ENCODE results near the gene SAMHD1. TPM values are rescaled to one million over a fixed set of nuclear protein-coding genes. Genes with fewer than 3 reads are reported as not detected.

Gene SAMHD1
- total and polyA plus RNA-seq, 2 experiments from 2014 or later: 7.4 to 9.0 TPM

GRCh38 chr20:36855241-36855657, 96.3 kb downstream of the SAMHD1 start:
- Histone ChIP-seq H3K9me3 (ENCODE audit: low read depth) (no peaks in the 10 kb centered on the region), H3K36me3 (ENCODE audit: low read depth) (no peaks in the 10 kb centered on the region), H3F3A (ENCODE audit: insufficient read depth) (peaks cover 9% of the 10 kb centered on the region), H3K4me3 (no peak overlapping the region), H3K4me2 (ENCODE audit: unreplicated experiment) (no peak overlapping the region), H3K27ac (no peak overlapping the region), H3K9ac (no peak overlapping the region), H4K20me1 (ENCODE audit: insufficient read depth) (no peaks in the 10 kb centered on the region), H3K9me2 (ENCODE audit: insufficient read depth) (no peaks in the 10 kb centered on the region), H3K79me2 (ENCODE audit: insufficient read depth) (peaks cover 100% of the 10 kb centered on the region), H2AFZ (no peak overlapping the region), H3K4me1 (ENCODE audit: insufficient read depth) (peaks cover 53% of the 10 kb centered on the region), H3K27me3 (replicated peaks; ENCODE audit: insufficient read depth) (no peaks in the 10 kb centered on the region)
- DNase-seq: peak; percentile 54
- in situ Hi-C loops (cut with MboI): no loop called here
- no peak for TF ChIP-seq EZH2phosphoT487 (IDR thresholded peaks at IDR 0.05; ENCODE audit: insufficient read depth, low read depth)
- no peak for TF ChIP-seq EZH2 (IDR thresholded peaks at IDR 0.05; ENCODE audit: insufficient read depth, poor library complexity, severe bottlenecking)
- 66 to 67% methylated on average over 7 of the region's 7 CpGs for WGBS, 2 experiments (ENCODE audit: low coverage in 1 of 2, low lambda C conversion rate in 2 of 2, missing lambda C conversion rate in 2 of 2)

- TF ChIP-seq EZH2phosphoT487 (IDR thresholded peaks at IDR 0.05; ENCODE audit: insufficient read depth, low read depth) (no peak), EZH2 (IDR thresholded peaks at IDR 0.05; ENCODE audit: insufficient read depth, poor library complexity, severe bottlenecking) (no peak)
- Histone ChIP-seq H3K79me2 (ENCODE audit: insufficient read depth) (peaks cover 100% of the 10 kb centered on the region), H3K4me1 (ENCODE audit: insufficient read depth) (peaks cover 53% of the 10 kb centered on the region), H3F3A (ENCODE audit: insufficient read depth) (peaks cover 16% of the 10 kb centered on the region), H4K20me1 (ENCODE audit: insufficient read depth) (no peaks in the 10 kb centered on the region), H2AFZ (no peak overlapping the region), H3K9ac (no peak overlapping the region), H3K9me3 (ENCODE audit: low read depth) (no peaks in the 10 kb centered on the region), H3K9me2 (ENCODE audit: insufficient read depth) (no peaks in the 10 kb centered on the region), H3K27ac (no peak overlapping the region), H3K4me3 (no peak overlapping the region), H3K4me2 (ENCODE audit: unreplicated experiment) (peak overlapping the region; percentile 9), H3K27me3 (replicated peaks; ENCODE audit: insufficient read depth) (no peaks in the 10 kb centered on the region), H3K36me3 (ENCODE audit: low read depth) (no peaks in the 10 kb centered on the region)
- DNase-seq: peak; percentile 65
- in situ Hi-C loops (cut with MboI): no loop called here
- 70 to 80% methylated on average over 15 to 21 of the region's 21 CpGs for WGBS, 2 experiments (ENCODE audit: low coverage in 1 of 2, low lambda C conversion rate in 2 of 2, missing lambda C conversion rate in 2 of 2)
These were observed 96.9 kb downstream of the SAMHD1 start for GRCh38 chr20:36854348-36855240.

- Histone ChIP-seq H4K20me1 (ENCODE audit: insufficient read depth) (no peaks in the 10 kb centered on the region), H3K4me2 (ENCODE audit: unreplicated experiment) (peak overlapping the region; percentile 34), H3K27me3 (replicated peaks; ENCODE audit: insufficient read depth) (no peaks in the 10 kb centered on the region), H3K4me1 (ENCODE audit: insufficient read depth) (peaks cover 63% of the 10 kb centered on the region), H3K9me2 (ENCODE audit: insufficient read depth) (no peaks in the 10 kb centered on the region), H3K27ac (peak overlapping the region; percentile 27; the same call in 1 of the 2 replicates), H3K36me3 (ENCODE audit: low read depth) (no peaks in the 10 kb centered on the region), H3K9me3 (ENCODE audit: low read depth) (no peaks in the 10 kb centered on the region), H2AFZ (peak overlapping the region; percentile 40), H3K79me2 (ENCODE audit: insufficient read depth) (peaks cover 83% of the 10 kb centered on the region), H3K9ac (peak overlapping the region; percentile 43), H3F3A (ENCODE audit: insufficient read depth) (peaks cover 30% of the 10 kb centered on the region), H3K4me3 (no peak overlapping the region)
- 23 to 28% methylated on average over 9 to 12 of the region's 12 CpGs for WGBS, 2 experiments (ENCODE audit: low coverage in 1 of 2, low lambda C conversion rate in 2 of 2, missing lambda C conversion rate in 2 of 2)
- TF ChIP-seq EZH2phosphoT487 (IDR thresholded peaks at IDR 0.05; ENCODE audit: insufficient read depth, low read depth) (no peak), EZH2 (IDR thresholded peaks at IDR 0.05; ENCODE audit: insufficient read depth, poor library complexity, severe bottlenecking) (no peak)
- DNase-seq: peak; percentile 37
- in situ Hi-C loops (cut with MboI): no loop called here
These were observed 99.3 kb downstream of the SAMHD1 start for GRCh38 chr20:36852187-36852586.

- Histone ChIP-seq H3K9me3 (ENCODE audit: low read depth) (no peaks in the 10 kb centered on the region), H3K4me1 (ENCODE audit: insufficient read depth) (peaks cover 61% of the 10 kb centered on the region), H4K20me1 (ENCODE audit: insufficient read depth) (no peaks in the 10 kb centered on the region), H3K4me3 (no peak overlapping the region), H3K36me3 (ENCODE audit: low read depth) (no peaks in the 10 kb centered on the region), H3K9ac (no peak overlapping the region; the same call in 1 of the 2 replicates), H2AFZ (no peak overlapping the region), H3K79me2 (ENCODE audit: insufficient read depth) (peaks cover 77% of the 10 kb centered on the region), H3F3A (ENCODE audit: insufficient read depth) (peaks cover 35% of the 10 kb centered on the region), H3K27ac (0 out of 2 replicates have a peak overlapping the region, but pooled peaks have one; percentile 27), H3K4me2 (ENCODE audit: unreplicated experiment) (no peak overlapping the region), H3K9me2 (ENCODE audit: insufficient read depth) (no peaks in the 10 kb centered on the region), H3K27me3 (replicated peaks; ENCODE audit: insufficient read depth) (no peaks in the 10 kb centered on the region)
- TF ChIP-seq EZH2 (IDR thresholded peaks at IDR 0.05; ENCODE audit: insufficient read depth, poor library complexity, severe bottlenecking): no peak
- no peak for TF ChIP-seq EZH2phosphoT487 (IDR thresholded peaks at IDR 0.05; ENCODE audit: insufficient read depth, low read depth)
- DNase-seq: no peak
- WGBS, 2 experiments (ENCODE audit: low coverage in 1 of 2, low lambda C conversion rate in 2 of 2, missing lambda C conversion rate in 2 of 2): 92 to 100% methylated on average over 2 of the region's 2 CpGs
- in situ Hi-C loops (cut with MboI): no loop called here
These were observed 100.0 kb downstream of the SAMHD1 start for GRCh38 chr20:36851490-36851889.

All from GM23248 (cell line).